HepG2 (cell line): ENCODE data around the gene RETREG2. TPM values are rescaled to one million over a fixed set of nuclear protein-coding genes. Genes with fewer than 3 reads are reported as not detected.

Experiments used
- EP300 ChIP-seq, 3 experiments: sonication (generic) in 1 of 3; formaldehyde crosslinking in 1 of 3; IDR thresholded peaks; 2 replicates each; pipeline versions ENCODE4 v1.5.1 to v1.6.1; 2011 to 2020; ENCODE audit warnings: low read depth in 2 of 3, low read length in 2 of 3, borderline replicate concordance in 1 of 3, improper control_type of control experiment in 1 of 3, mild to moderate bottlenecking in 1 of 3, missing genetic modification reagents in 1 of 3, moderate library complexity in 1 of 3
- KDM2A ChIP-seq: sonication (generic); formaldehyde crosslinking; IDR thresholded peaks from 2 replicates; pipeline ENCODE4 v1.4.0; 2020; ENCODE audit warnings: low read depth, missing genetic modification reagents, borderline replicate concordance
- PAXIP1 ChIP-seq: sonication (generic); formaldehyde crosslinking; conservative IDR thresholded peaks from 2 replicates; pipeline ENCODE4 v1.4.0; 2020; ENCODE audit warnings: mild to moderate bottlenecking, missing genetic modification reagents, moderate library complexity
- POLR2AphosphoS5 ChIP-seq: IDR thresholded peaks from 2 replicates; pipeline ENCODE4 v1.6.1; 2012; ENCODE audit warnings: low read depth, low read length
- SALL1 ChIP-seq: sonication (generic); formaldehyde crosslinking; IDR thresholded peaks from 2 replicates; pipeline ENCODE4 v1.8.0; 2022; ENCODE audit warnings: mild to moderate bottlenecking, missing genetic modification reagents
- ZBTB40 ChIP-seq, 2 experiments: fragments of 450-650 bp in 1 of 2; sonication (generic) in 1 of 2; formaldehyde crosslinking in 1 of 2; IDR thresholded peaks; 2 replicates each; pipeline versions ENCODE4 v1.6.1 to v1.8.0; 2016 to 2022; ENCODE audit warnings: antibody characterized with exemption in 1 of 2, mild to moderate bottlenecking in 1 of 2, missing genetic modification reagents in 1 of 2
- ZNF280D ChIP-seq: sonication (generic); formaldehyde crosslinking; IDR thresholded peaks from 2 replicates; pipeline ENCODE4 v1.5.1; 2020; ENCODE audit warnings: mild to moderate bottlenecking, missing genetic modification reagents
- ZNF337 ChIP-seq: sonication (generic); formaldehyde crosslinking; IDR thresholded peaks from 2 replicates; pipeline ENCODE4 v1.5.1; 2020; ENCODE audit warnings: missing genetic modification reagents, low read depth, mild to moderate bottlenecking, borderline replicate concordance
- ZNF383 ChIP-seq: sonication (generic); formaldehyde crosslinking; IDR thresholded peaks from 2 replicates; pipeline ENCODE4 v1.4.0; 2020; ENCODE audit warnings: missing genetic modification reagents, mild to moderate bottlenecking, borderline replicate concordance
- ZNF414 ChIP-seq: sonication (generic); formaldehyde crosslinking; IDR thresholded peaks from 2 replicates; pipeline ENCODE4 v1.5.0; 2020; ENCODE audit warnings: missing genetic modification reagents
- ZNF430 ChIP-seq: sonication (generic); formaldehyde crosslinking; IDR thresholded peaks from 2 replicates; pipeline ENCODE4 v1.9.0; 2021; ENCODE audit warnings: mild to moderate bottlenecking, missing genetic modification reagents
- polyA plus RNA-seq, 8 experiments: library from polyadenylated mRNA; depleted of rRNA in 3 of 8; stranded (reverse) in 7 of 8; unstranded in 1 of 8; fragments of >200 nt; fragmentation: Illumina TruSeq in 4 of 8; extraction: Trizol in 4 of 8; gene quantifications; 2 replicates each; pipeline versions ENCODE4 v1.2.1 to v1.2.3, GENCODE V29; 2011 to 2016; ENCODE audit warnings: low read depth in 4 of 8, missing spikeins in 1 of 8, mixed read lengths in 1 of 8; ENCODE audit not compliant: insufficient read depth in 1 of 8
- total RNA-seq, 5 experiments: library from RNA; depleted of rRNA; stranded (reverse); fragments of >200 nt; fragmentation: Illumina TruSeq; extraction: Trizol; gene quantifications; 2 replicates each; pipeline ENCODE4 v1.2.3, GENCODE V29; 2016; ENCODE audit warnings: low read depth in 1 of 5

Gene RETREG2
- total and polyA plus RNA-seq, 2 of the 13 experiments (the other 11 are each of a cell fraction or from before 2014, with no cell fraction given), result 86.0 to 134 TPM

- TF ChIP-seq PAXIP1 (no peak), POLR2AphosphoS5 (no peak), EP300 (IDR thresholded peaks at IDR 0.05; ENCODE audit: low read depth in 2 of 2, low read length in 2 of 2) (no peak), EP300 (CRISPR knock-in tag; IDR thresholded peaks at IDR 0.05; ENCODE audit: borderline replicate concordance) (no peak), KDM2A (CRISPR knock-in tag) (no peak), SALL1 (CRISPR knock-in tag) (no peak), ZNF280D (CRISPR knock-in tag) (no peak), ZBTB40 (IDR thresholded peaks at IDR 0.05) (no peak), ZBTB40 (CRISPR knock-in tag; IDR thresholded peaks at IDR 0.05) (no peak), ZNF430 (0 out of 2 replicates have a peak, but pooled peaks have one; percentile 49), ZNF414 (CRISPR knock-in tag) (0 out of 2 replicates have a peak, but pooled peaks have one; percentile 4), ZNF337 (0 out of 2 replicates have a peak, but pooled peaks have one; percentile 9), ZNF383 (CRISPR knock-in tag) (0 out of 2 replicates have a peak, but pooled peaks have one; percentile 83)
These were observed 27.9 kb downstream of the RETREG2 start (continued) for GRCh38 chr2:219205981-219206327.
